HCT116 (cell line): ENCODE measurements around the gene ADD2. TPM values are rescaled to one million over a fixed set of nuclear protein-coding genes. Genes with fewer than 3 reads are reported as not detected.

Experiments used
- ATAC-seq: fragments of 200-7000 bp; cut with Tn5 transposase; 2 replicates; pipeline ENCODE4 v1.9.1; 2020; ENCODE audit warnings: mild to moderate bottlenecking, moderate library complexity
- BruUV-seq: library from RNA; stranded (reverse); fragments of 400-500 nt; replicated peaks from 2 replicates; lab custom pipeline; 2021; lab: Mats Ljungman, UMichigan
- CTCF ChIA-PET: fragments of 300-600 bp; sonication (Branson Sonifier 250); formaldehyde crosslinking; loops from one replicate; lab custom pipeline; 2021; ENCODE audit warnings: antibody characterized with exemption; lab: Charles Lee
- POLR2A ChIA-PET: fragments of 300-600, 350-600 bp; sonication (Branson Sonifier 250); formaldehyde crosslinking; loops from one replicate; lab custom pipeline; 2021; ENCODE audit warnings: antibody characterized with exemption; lab: Charles Lee
- RAD21 ChIA-PET, 2 experiments: fragments of 300-600 bp; sonication (Branson Sonifier 250); formaldehyde crosslinking; loops; one replicate each; lab custom pipeline; 2023; ENCODE audit warnings: low total read pairs in 2 of 2; ENCODE audit not compliant: uncharacterized antibody in 2 of 2, unreplicated experiment in 2 of 2, low non-redundant PET in 1 of 2; lab: Charles Lee
- DNase-seq: peaks from one replicate; pipeline ENCODE4 v3.0.0-alpha.2; 2010; ENCODE audit warnings: low read depth, low spot score
- H2AFZ ChIP-seq: fragments of 200-600 bp; shearing (Covaris generic), sonication (generic); 2 replicates; pipeline ENCODE4 v1.6.1; 2017; ENCODE audit warnings: low read depth, mixed run types, mixed read lengths, antibody characterized with exemption, low read length; ENCODE audit not compliant: poor library complexity, severe bottlenecking
- H3K27ac ChIP-seq: 2 replicates; pipeline ENCODE4 v1.5.1; 2012; ENCODE audit warnings: low read depth, low read length
- H3K27me3 ChIP-seq: fragments of 200-600 bp; sonication (generic); 2 replicates; pipeline ENCODE4 v1.6.1; 2016; ENCODE audit warnings: mixed run types, low read length, mixed read lengths; ENCODE audit not compliant: insufficient read depth
- H3K36me3 ChIP-seq, 2 experiments: fragments of 200-500 bp in 1 of 2; fragments of 200-600 bp in 1 of 2; sonication (Bioruptor generic) in 1 of 2; sonication (generic) in 1 of 2; 2 replicates each; pipeline versions ENCODE4 v1.5.1 to v1.6.1; 2014 to 2016; ENCODE audit warnings: low read length in 2 of 2, inconsistent platforms in 1 of 2, mixed read lengths in 1 of 2, mixed run types in 1 of 2; ENCODE audit not compliant: insufficient read depth in 2 of 2, control insufficient read depth in 1 of 2
- H3K4me1 ChIP-seq, 2 experiments: fragments of 200-600 bp in 1 of 2; sonication (generic) in 1 of 2; 2 replicates each; pipeline versions ENCODE4 v1.5.1 to v1.6.1; 2012 to 2017; ENCODE audit warnings: low read length in 2 of 2, inconsistent platforms in 1 of 2, mild to moderate bottlenecking in 1 of 2, mixed read lengths in 1 of 2, mixed run types in 1 of 2, moderate library complexity in 1 of 2; ENCODE audit not compliant: insufficient read depth in 2 of 2, control insufficient read depth in 1 of 2
- H3K4me2 ChIP-seq: fragments of 200-600 bp; sonication (generic); 2 replicates; pipeline ENCODE4 v1.6.1; 2017; ENCODE audit warnings: mixed run types, low read length, mixed read lengths
- H3K4me3 ChIP-seq, 2 experiments: fragments of 200-600 bp in 1 of 2; sonication (generic) in 1 of 2; replicated peaks in 1 of 2; 2 replicates each; pipeline ENCODE4 v1.5.1; 2011 to 2016; ENCODE audit warnings: low read length in 2 of 2, control low read depth in 1 of 2, low read depth in 1 of 2, mild to moderate bottlenecking in 1 of 2, mixed read lengths in 1 of 2, mixed run types in 1 of 2
- H3K79me2 ChIP-seq: fragments of 200-600 bp; sonication (generic); 2 replicates; pipeline ENCODE4 v1.6.1; 2017; ENCODE audit warnings: mild to moderate bottlenecking, mixed run types, low read length, moderate library complexity, mixed read lengths; ENCODE audit not compliant: insufficient read depth
- H3K9ac ChIP-seq: fragments of 200-600 bp; sonication (generic); 2 replicates; pipeline ENCODE4 v1.6.1; 2016; ENCODE audit warnings: low read length, mixed read lengths
- H3K9me2 ChIP-seq: fragments of 200-600 bp; sonication (generic), shearing (Covaris generic); 2 replicates; pipeline ENCODE4 v1.6.1; 2017; ENCODE audit warnings: mixed run types, mild to moderate bottlenecking, moderate library complexity; ENCODE audit not compliant: insufficient read depth
- H3K9me3 ChIP-seq, 2 experiments: fragments of 200-500 bp in 1 of 2; fragments of 200-600 bp in 1 of 2; sonication (Bioruptor generic) in 1 of 2; sonication (generic) in 1 of 2; 2 replicates each; pipeline ENCODE4 v1.6.1; 2014 to 2017; ENCODE audit warnings: low read length in 2 of 2, mixed read lengths in 2 of 2, inconsistent platforms in 1 of 2, low read depth in 1 of 2, mild to moderate bottlenecking in 1 of 2, mixed run types in 1 of 2, moderate library complexity in 1 of 2; ENCODE audit not compliant: control insufficient read depth in 1 of 2, insufficient read depth in 1 of 2
- H4K20me1 ChIP-seq: fragments of 200-600 bp; sonication (generic), shearing (Covaris generic); 2 replicates; pipeline ENCODE4 v1.6.1; 2017; ENCODE audit warnings: mixed run types, mild to moderate bottlenecking, moderate library complexity; ENCODE audit not compliant: insufficient read depth
- ATF3 ChIP-seq: IDR thresholded peaks from 2 replicates; pipeline ENCODE4 v1.6.1; 2012
- EGR1 ChIP-seq: IDR thresholded peaks from 2 replicates; pipeline ENCODE4 v1.6.1; 2012; ENCODE audit warnings: low read depth
- ELF1 ChIP-seq: IDR thresholded peaks from 2 replicates; pipeline ENCODE4 v1.6.1; 2012; ENCODE audit warnings: low read depth, borderline replicate concordance
- EZH2phosphoT487 ChIP-seq: fragments of 200-600 bp; IDR thresholded peaks from 2 replicates; pipeline ENCODE4 v1.6.1; 2018; ENCODE audit warnings: antibody characterized with exemption, borderline replicate concordance
- JUND ChIP-seq: IDR thresholded peaks from 2 replicates; pipeline ENCODE4 v1.6.1; 2012
- MAX ChIP-seq: IDR thresholded peaks from 2 replicates; pipeline ENCODE4 v1.6.1; 2012
- POLR2AphosphoS5 ChIP-seq: IDR thresholded peaks from 2 replicates; pipeline ENCODE4 v1.6.1; 2011; ENCODE audit warnings: mild to moderate bottlenecking, low read depth, low read length, moderate library complexity
- RAD21 ChIP-seq: IDR thresholded peaks from 2 replicates; pipeline ENCODE4 v1.6.1; 2012; ENCODE audit warnings: low read depth, mild to moderate bottlenecking
- SIN3A ChIP-seq: IDR thresholded peaks from 2 replicates; pipeline ENCODE4 v1.6.1; 2012; ENCODE audit warnings: low read depth
- SP1 ChIP-seq: IDR thresholded peaks from 2 replicates; pipeline ENCODE4 v1.6.1; 2012; ENCODE audit warnings: low read depth
- TCF7L2 ChIP-seq: IDR thresholded peaks from 2 replicates; pipeline ENCODE4 v1.7.0; 2011; ENCODE audit warnings: borderline replicate concordance, inconsistent platforms; ENCODE audit not compliant: insufficient read depth, insufficient read length; ENCODE audit errors: extremely low read depth
- ZFX ChIP-seq: fragments of 450-650 bp; IDR thresholded peaks from 2 replicates; pipeline ENCODE4 v1.6.1; 2017
- intact Hi-C: fragments of 100-400 bp; cut with micrococcal nuclease; formaldehyde crosslinking; loops from 2 replicates; pipeline ENCODE4 v1.10.0; 2022
- total RNA-seq: library from RNA; stranded (reverse); gene quantifications from one replicate; pipeline ENCODE4 v1.2.1, GENCODE V29; 2021; ENCODE audit not compliant: unreplicated experiment

Gene ADD2
- total RNA-seq, 1 experiment from 2014 or later = 0.15 TPM

- TF ChIP-seq EGR1 (no peak), ELF1 (no peak), ZFX (no peak), MAX (no peak), RAD21 (no peak), SP1 (no peak), ATF3 (no peak), SIN3A (no peak), TCF7L2 (no peak)
- TF ChIP-seq, all 23 proteins: peak for 0
Measured at GRCh38 chr2:70718241-70718640, 49.8 kb downstream of the ADD2 start (continued).

- intact Hi-C loops = no loop called here
- no peak overlapping the region for H3K4me2 ChIP-seq
- no peaks in the 10 kb centered on the region for H4K20me1 ChIP-seq
- CTCF ChIA-PET = no interaction called here
- H3K9me2 ChIP-seq = no peaks in the 10 kb centered on the region
- no peaks in the 10 kb centered on the region for H3K36me3 ChIP-seq
- no peak overlapping the region for H3K4me3 ChIP-seq
- no peak for DNase-seq
- BruUV-seq = no TSS peak
- H2AFZ ChIP-seq = no peak overlapping the region
- TF ChIP-seq SP1 = no peak
- TF ChIP-seq EGR1 = no peak
- TF ChIP-seq ELF1 = no peak
- TF ChIP-seq ZFX = no peak
- TF ChIP-seq POLR2AphosphoS5 = no peak
- no peak for TF ChIP-seq ATF3
- TF ChIP-seq JUND = no peak
- TF ChIP-seq EZH2phosphoT487 = no peak
- peaks cover 5% of the 10 kb centered on the region; the same call in 1 of the 2 replicates for H3K27me3 ChIP-seq
- POLR2A ChIA-PET = no interaction called here
- RAD21 ChIA-PET = no interaction called here
- ATAC-seq = no peak
- H3K27ac ChIP-seq = no peak overlapping the region
- H3K9ac ChIP-seq = no peak overlapping the region
- no peaks in the 10 kb centered on the region for H3K9me3 ChIP-seq
- no peaks in the 10 kb centered on the region for H3K4me1 ChIP-seq
- H3K79me2 ChIP-seq = no peaks in the 10 kb centered on the region
Measured at GRCh38 chr2:70717431-70718038, 50.5 kb downstream of the ADD2 start.
